ENCODE measurements around the gene SNRPA.
"Not testable (repeated sequence)": the region's sequence is repeated elsewhere in the genome, so short reads cannot be mapped to it uniquely, and the experiment has no call there.

SNRPA gene

DNA sequence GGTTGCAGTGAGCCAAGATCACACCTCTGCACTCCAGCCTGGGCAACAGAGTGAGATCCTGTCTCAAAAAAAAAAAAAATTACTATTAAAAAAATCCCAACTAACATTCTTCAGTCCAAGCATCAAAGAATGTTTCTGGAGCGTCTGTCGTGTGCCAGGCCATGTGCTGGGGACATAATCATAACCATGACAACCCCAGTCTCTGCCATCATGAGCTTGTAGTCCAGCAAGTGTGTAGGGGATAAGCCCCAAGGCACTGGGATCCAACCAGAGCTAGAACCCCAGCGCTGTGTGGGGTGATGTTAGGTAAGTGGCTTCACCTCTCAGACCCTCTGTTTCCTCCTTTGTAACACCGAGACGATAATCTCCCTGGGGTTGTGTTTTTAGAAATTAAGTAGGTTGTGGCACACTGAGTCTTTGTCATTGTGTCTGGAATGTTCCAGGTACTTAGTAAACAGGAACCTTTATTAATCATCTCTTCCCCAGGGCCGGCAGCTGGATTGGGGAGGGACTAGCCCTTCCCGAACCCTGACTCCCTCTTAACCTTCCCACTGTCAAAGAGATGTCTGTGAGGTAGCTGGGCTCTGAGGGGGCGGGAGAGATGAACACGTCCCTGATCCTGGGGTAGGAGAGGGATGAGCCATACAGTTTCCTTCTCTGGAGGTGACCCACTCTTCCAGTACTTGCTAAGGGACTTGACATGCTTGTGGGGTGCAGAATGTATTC lies 28.9 kb upstream of the SNRPA start:
- DNase-seq: no peak

DNA sequence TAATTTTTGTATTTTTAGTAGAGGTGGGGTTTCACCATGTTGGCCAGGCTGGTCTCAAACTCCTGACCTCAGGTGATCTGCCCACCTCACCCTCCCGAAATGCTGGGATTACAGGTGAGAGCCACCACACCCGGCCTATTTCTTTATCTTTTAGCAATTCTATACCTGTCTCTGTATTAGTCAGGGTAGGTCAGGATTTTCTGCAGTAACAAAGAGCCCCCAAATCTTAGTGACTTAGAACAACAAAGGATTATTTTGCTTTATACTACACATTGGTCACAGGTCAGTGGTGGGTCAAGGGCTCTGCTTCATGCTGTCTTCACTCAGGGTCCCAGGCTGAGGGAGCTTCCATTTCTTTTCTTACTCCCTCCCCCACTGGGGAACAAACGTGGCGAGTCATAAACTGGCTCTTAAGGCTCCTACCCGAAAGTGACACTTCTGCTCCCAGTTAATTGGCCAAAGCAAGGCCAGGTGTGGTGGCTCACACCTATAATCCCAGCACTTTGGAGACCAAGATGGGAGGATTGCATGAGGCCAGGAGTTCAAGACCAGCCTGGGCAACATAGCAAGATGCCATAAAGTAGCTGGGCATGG lies 27.2 kb upstream of the SNRPA start:
- no peak for DNase-seq

DNA sequence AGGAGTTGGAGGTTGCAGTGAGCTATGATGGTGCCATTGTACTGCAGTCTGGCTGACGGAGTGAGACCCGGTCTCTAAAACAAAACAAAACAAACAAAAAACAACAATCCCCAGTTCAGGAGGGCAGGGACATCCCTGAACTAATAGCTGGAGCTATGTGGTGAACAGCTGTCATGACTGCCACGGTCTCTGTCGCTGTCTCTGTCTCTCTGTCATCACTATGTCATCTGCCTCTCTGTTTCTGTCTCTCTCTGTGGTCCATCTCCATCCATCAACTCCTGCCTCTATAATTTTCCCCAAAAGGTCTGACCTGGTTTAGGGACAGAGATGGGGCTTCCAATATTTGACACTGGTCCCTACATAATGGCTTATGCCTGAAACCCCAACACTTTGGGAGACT lies 26.7 kb upstream of the SNRPA start:
- DNase-seq: no peak

DNA sequence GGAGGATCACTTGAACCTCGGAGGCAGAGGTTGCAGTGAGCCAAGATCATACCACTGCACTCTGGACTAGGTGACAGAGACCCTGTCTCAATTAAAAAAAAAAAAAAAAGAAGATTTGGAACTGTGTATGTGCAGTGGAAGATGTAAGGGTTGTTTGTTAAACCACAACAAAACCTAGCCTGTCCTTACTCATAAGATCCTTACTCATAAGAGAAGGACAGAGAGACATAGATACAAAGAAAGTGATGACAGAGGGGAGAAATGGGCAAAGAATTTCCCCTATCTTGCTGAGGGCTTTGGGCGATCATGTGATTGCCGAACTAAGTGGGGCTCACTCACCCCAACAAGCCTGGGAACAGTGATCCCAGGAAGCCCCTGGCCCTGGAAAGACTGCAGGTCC lies 26.1 kb upstream of the SNRPA start:
- no peak for DNase-seq

- no peak for DNase-seq
These were observed 24.7 kb upstream of the SNRPA start for GRCh38 chr19:40726279-40726678.

DNA sequence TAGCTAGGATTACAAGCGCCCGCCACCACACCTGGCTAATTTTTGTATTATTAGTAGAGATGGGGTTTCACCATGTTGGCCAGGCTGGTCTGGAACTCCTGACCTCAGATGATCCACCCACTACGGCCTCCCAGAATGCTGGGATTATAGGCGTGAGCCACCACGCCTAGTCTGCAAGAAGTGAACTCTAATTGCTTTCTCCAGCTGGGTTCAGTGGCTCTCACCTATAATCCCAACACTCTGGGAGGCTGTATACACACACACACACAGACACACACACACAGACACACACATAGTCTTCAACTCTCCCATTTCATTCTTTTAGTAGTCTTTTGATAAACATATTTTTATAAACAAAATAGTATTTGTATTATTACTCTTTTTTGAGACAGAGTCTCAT lies 20.9 kb upstream of the SNRPA start:
- DNase-seq: not testable (repeated sequence)

GRCh38 chr19:40732304-40732703 lies 18.7 kb upstream of the SNRPA start:
- not testable (repeated sequence) for DNase-seq

- DNase-seq: no peak
These were observed 17.9 kb upstream of the SNRPA start for GRCh38 chr19:40733149-40733548.

DNA sequence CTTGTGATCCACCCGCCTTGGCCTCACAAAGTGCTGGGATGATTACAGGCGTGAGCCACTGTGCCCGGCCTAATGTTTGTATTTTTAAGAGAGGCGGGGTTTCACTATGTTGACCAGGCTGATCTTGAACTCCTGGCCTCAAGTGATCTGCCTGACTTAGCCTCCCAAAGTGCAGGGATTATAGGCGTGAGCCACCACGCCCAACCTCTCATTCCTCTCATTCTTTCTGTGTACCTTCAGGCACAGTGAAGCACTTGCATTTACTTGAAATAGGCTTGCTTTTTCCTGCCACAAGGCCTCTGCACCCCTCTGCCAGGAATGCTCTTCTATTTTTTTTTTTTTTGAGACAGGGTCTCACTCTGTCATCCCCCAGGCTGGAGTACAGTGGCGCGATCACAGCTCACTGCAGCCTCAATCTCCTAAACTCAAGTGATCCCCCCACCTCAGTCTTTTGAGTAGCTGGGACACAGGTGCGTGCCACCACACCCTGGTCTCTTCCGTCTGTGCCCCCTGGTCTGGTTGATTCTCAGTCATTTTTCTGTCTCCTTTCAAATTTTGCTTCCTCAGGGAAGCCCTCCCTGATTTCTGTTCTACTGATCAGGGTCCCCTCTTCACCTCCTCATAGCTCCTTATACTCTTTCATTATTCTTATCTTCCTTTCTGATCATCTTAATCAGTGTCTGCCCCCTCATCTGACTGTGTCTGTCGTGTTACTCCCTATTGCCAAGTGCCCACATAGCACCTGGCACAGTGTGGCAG lies 15.8 kb upstream of the SNRPA start:
- no peak for DNase-seq

DNA sequence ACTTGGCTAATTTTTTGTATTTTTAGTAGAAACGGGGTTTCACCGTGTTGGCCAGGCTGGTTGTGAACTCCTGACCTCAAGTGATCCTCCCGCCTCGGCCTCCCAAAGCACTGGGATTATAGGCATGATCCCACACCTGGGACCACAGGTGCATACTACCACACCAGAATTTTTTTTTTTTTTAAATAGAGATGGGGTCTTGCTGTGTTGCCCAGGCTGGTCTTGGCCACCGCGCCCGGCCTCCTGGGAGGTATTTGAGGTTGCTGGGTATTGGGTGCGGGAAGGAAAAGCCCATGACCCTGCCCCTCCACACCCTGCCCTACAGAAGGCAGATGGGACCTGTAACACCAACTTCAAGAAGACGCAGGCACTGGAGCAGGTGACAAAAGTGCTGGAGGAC lies 14.3 kb upstream of the SNRPA start:
- DNase-seq: no peak

- DNase-seq: no peak
These were observed 13.8 kb upstream of the SNRPA start for GRCh38 chr19:40737102-40737644.

- no peak for DNase-seq
These were observed 11.8 kb upstream of the SNRPA start for GRCh38 chr19:40739030-40739839.

DNA sequence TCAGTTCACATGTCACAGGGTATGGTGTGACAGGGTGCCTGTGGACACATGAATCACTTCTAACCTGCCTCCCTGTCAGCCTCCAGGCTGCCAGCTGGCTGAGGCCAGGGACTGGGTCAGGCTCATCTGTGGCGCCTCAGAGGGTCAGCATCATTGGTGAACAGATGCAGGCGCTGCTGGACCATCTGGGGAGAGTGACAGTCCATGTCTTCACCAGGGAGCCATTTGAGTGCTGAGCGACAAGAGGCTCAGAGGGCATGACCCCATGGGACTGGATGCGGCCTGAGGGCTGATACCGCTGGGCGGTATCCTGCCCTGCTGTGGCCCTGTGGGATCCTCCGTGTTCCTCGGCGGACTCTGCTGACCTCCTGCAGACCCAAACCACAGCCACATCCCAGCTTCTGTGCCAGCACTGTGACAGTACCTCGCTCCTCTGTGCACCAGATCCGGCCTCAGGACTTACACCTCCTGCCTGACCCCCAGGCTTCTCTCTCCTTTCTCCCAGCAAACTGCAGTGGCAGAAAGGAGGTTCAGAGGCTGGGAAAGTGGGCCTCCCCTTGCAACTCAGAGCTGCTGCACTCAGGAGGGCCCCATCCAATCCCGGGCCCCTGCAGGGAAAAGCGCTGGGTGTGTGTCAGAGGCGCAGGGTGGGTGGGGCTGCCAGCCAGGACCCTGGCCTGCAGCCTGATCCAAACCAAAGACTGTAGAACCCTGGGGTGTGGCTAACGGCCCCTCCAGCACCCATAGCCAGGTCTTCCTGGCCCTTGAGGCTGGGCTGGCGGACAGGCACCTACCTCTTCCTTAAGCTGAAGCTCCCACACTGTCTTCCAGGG lies 10.9 kb upstream of the SNRPA start:
- DNase-seq: no peak

GRCh38 chr19:40740747-40741146 lies 10.3 kb upstream of the SNRPA start:
- DNase-seq: no peak

DNA sequence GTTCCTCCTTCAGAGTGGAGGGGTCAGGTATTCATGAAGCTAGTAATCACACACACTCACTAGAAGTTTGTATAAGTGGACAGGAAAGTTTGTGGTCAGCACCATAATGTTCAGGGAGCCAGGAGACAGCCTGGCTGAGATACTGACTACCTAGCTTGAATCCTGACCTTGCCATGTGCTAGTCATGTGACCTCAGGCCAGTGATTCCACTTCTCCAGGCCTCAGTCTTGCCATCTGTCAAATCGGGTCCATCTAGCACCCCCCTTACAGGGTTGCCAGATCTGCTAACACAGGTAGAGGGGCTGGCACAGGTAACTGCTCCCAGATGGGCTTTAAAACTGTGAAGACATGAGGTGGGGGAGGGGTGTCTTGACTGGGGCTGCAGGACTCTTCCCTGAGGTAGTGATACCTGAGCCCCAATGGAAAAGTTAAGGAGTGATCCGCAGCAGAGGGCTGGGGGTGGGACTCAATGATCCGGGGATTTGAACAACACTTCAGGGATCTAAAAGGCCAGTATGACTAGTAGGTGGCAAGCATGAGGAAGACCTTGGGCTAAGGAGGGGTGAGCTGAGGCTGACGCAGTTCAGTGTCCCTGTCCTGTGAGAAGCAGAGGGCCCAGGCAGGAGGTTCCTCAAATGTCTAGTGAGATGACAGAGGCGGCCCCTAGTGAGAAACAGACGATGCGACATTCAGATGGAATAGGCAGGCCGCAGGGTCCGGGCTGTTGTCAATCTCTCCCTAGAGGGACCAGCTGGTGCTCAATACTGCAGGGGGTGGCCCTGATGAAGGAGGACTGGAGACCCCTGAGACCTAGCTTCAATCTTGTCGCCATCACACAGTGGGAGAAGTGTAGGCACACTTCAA lies 9.2 kb upstream of the SNRPA start:
- no peak for DNase-seq

GRCh38 chr19:40742477-40742876 lies 8.5 kb upstream of the SNRPA start:
- no peak for DNase-seq

- DNase-seq: no peak
These were observed 8.1 kb upstream of the SNRPA start for GRCh38 chr19:40742886-40743285.

GRCh38 chr19:40743926-40744325 lies 7.1 kb upstream of the SNRPA start:
- no peak for DNase-seq

GRCh38 chr19:40744554-40745401 lies 6.2 kb upstream of the SNRPA start:
- DNase-seq: no peak

DNA sequence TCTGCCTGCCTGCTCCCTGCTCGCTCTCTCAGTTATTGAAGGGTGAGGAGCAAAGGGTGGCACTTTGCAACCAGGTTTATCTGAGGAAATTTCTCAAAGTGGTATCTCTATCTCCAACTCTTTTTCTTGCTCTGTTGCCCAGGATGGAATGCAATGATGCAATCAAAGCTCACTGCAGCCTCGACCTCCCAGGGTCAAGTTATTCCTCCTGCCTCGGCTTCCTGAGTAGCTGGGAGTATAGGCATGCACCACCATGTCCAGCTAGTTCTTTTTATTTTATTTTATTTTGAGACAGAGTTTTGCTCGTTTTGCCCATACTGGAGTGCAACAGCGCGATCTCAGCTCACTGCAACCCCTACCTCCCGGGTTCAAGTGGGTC lies 5.6 kb upstream of the SNRPA start:
- no peak for DNase-seq

Data from NCI-H2171 (cell line).